A549 (cell line): Measurements from ENCODE around the gene RPGR. TPM values are rescaled to one million over a fixed set of nuclear protein-coding genes. Genes with fewer than 3 reads are reported as not detected.

ENCODE experiments used
- ATAC-seq, 2 experiments: fragments of 200-7000 bp in 1 of 2; fragments of >200 bp in 1 of 2; cut with Nextera tagmentation in 1 of 2; cut with Tn5 transposase in 1 of 2; 3 replicates each; pipeline versions ENCODE4 v1.8.0 to v1.9.1; 2018 to 2020; ENCODE audit warnings: mild to moderate bottlenecking in 1 of 2, moderate library complexity in 1 of 2
- CTCF ChIA-PET: fragments of 300-600 bp; sonication (Branson Sonifier 250); formaldehyde crosslinking; extraction: SDS; loops from one replicate; lab custom pipeline; 2021; ENCODE audit warnings: antibody characterized with exemption, inconsistent platforms; lab: Yijun Ruan, JAX
- POLR2A ChIA-PET: fragments of 350-600 bp; formaldehyde crosslinking; extraction: SDS; loops from one replicate; lab custom pipeline; 2021; ENCODE audit warnings: antibody characterized with exemption, inconsistent platforms; lab: Yijun Ruan, JAX
- DNase-seq, 2 experiments: peaks; one replicate each; pipeline versions ENCODE4 v3.0.0 to v3.0.0-alpha.2; 2011 to 2016; ENCODE audit warnings: low read depth in 1 of 2, low spot score in 1 of 2
- FAIRE-seq: peaks from 2 replicates; lab custom pipeline; 2011; peaks lifted over from hg19 to GRCh38; lab: Jason Lieb, UNC
- H3K27ac ChIP-seq, 2 experiments: fragments of >200 bp; sonication (Bioruptor Twin); formaldehyde crosslinking; 3 replicates each; pipeline ENCODE4 v1.5.1; 2016 to 2017
- H3K4me1 ChIP-seq: fragments of >200 bp; sonication (Bioruptor Twin); formaldehyde crosslinking; 3 replicates; pipeline ENCODE4 v1.6.1; 2016
- H3K4me2 ChIP-seq: fragments of >200 bp; sonication (Bioruptor Twin); formaldehyde crosslinking; 3 replicates; pipeline ENCODE4 v1.6.1; 2016
- H3K4me3 ChIP-seq: fragments of >200 bp; sonication (Bioruptor Twin); formaldehyde crosslinking; 3 replicates; pipeline ENCODE4 v1.5.1; 2016
- H3K9me3 ChIP-seq: fragments of >200 bp; sonication (Bioruptor Twin); formaldehyde crosslinking; 3 replicates; pipeline ENCODE4 v1.6.1; 2016
- CBX8 ChIP-seq: fragments of 200-600 bp; sonication (generic); IDR thresholded peaks from 2 replicates; pipeline ENCODE4 v1.6.1; 2016
- EP300 ChIP-seq, 2 experiments: fragments of >200 bp; sonication (Bioruptor Twin); formaldehyde crosslinking; IDR thresholded peaks; 2 replicates in 1 of 2; 3 replicates in 1 of 2; pipeline ENCODE4 v1.6.1; 2016 to 2017
- FOSL2 ChIP-seq, 2 experiments: fragments of 450-650 bp in 1 of 2; fragments of >200 bp in 1 of 2; sonication (Bioruptor Twin) in 1 of 2; formaldehyde crosslinking; IDR thresholded peaks; 2 replicates each; pipeline versions ENCODE4 v1.5.0 to v1.6.1; 2016 to 2020; ENCODE audit warnings: mild to moderate bottlenecking in 1 of 2, moderate library complexity in 1 of 2
- FOXS1 ChIP-seq: fragments of 250-450 bp; sonication (Bioruptor Pico); IDR thresholded peaks from 2 replicates; pipeline ENCODE4 v1.5.0; 2020; ENCODE audit warnings: mild to moderate bottlenecking, moderate library complexity
- GATA3 ChIP-seq: IDR thresholded peaks from 2 replicates; pipeline ENCODE4 v1.6.1; 2012; ENCODE audit warnings: borderline replicate concordance
- HDAC2 ChIP-seq: fragments of 200-600 bp; sonication (generic); IDR thresholded peaks from 2 replicates; pipeline ENCODE4 v1.6.1; 2016
- HOXB5 ChIP-seq: fragments of 250-450 bp; sonication (Bioruptor Pico); IDR thresholded peaks from 2 replicates; pipeline ENCODE4 v1.5.0; 2020; ENCODE audit warnings: mild to moderate bottlenecking, moderate library complexity
- MAX ChIP-seq: IDR thresholded peaks from 2 replicates; pipeline ENCODE4 v1.6.1; 2012
- MAZ ChIP-seq: fragments of 150-350 bp; IDR thresholded peaks from 2 replicates; pipeline ENCODE4 v1.6.1; 2014; ENCODE audit warnings: antibody characterized with exemption, low read depth, low read length, borderline replicate concordance
- PBX3 ChIP-seq: IDR thresholded peaks from 2 replicates; pipeline ENCODE4 v1.6.1; 2012
- RFX5 ChIP-seq: fragments of 450-650 bp; IDR thresholded peaks from 2 replicates; pipeline ENCODE4 v1.7.1; 2014; ENCODE audit warnings: antibody characterized with exemption, mild to moderate bottlenecking, moderate library complexity
- TFCP2L1 ChIP-seq: fragments of 250-450 bp; sonication (Bioruptor Pico); IDR thresholded peaks from 2 replicates; pipeline ENCODE4 v1.5.0; 2021; ENCODE audit warnings: mild to moderate bottlenecking
- ZC3H11A ChIP-seq: fragments of 450-650 bp; IDR thresholded peaks from 2 replicates; pipeline ENCODE4 v1.6.1; 2014; ENCODE audit warnings: antibody characterized with exemption, mild to moderate bottlenecking
- ZFP36 ChIP-seq: fragments of 450-650 bp; IDR thresholded peaks from 2 replicates; pipeline ENCODE4 v1.6.1; 2014; ENCODE audit warnings: borderline replicate concordance; ENCODE audit not compliant: partially characterized antibody
- ZSCAN20 ChIP-seq: fragments of 250-450 bp; sonication (Bioruptor Pico); IDR thresholded peaks from 2 replicates; pipeline ENCODE4 v1.8.0; 2022; ENCODE audit warnings: mild to moderate bottlenecking, moderate library complexity
- WGBS: methylation state at CpG from one replicate; pipeline ENCODE4 v1.1.6; 2017; ENCODE audit errors: missing lambda C conversion rate; 5-methylcytosine and 5-hydroxymethylcytosine counted together
- polyA plus RNA-seq, 4 experiments: library from polyadenylated mRNA; depleted of rRNA in 3 of 4; stranded (reverse); fragments of >200 nt; fragmentation: RNase III in 1 of 4; extraction: RNeasy Plus Mini Kit Qiagen cat#74134 plus additional on column Dnase treatment in 1 of 4; gene quantifications; 2 replicates in 3 of 4; 3 replicates in 1 of 4; pipeline ENCODE4 v1.2.3, GENCODE V29; 2011 to 2017
- TF ChIP-seq, protein P1 (sequence below): fragments of >200 bp; sonication (Bioruptor Twin); formaldehyde crosslinking; IDR thresholded peaks from 3 replicates; pipeline ENCODE4 v1.6.1; 2016
- TF ChIP-seq, protein P2 (sequence below): fragments of 150-350 bp; IDR thresholded peaks from 2 replicates; pipeline ENCODE4 v1.6.1; 2014; ENCODE audit warnings: low read depth, mild to moderate bottlenecking, low read length
- TF ChIP-seq, protein P3 (sequence below): fragments of 200-600 bp; sonication (generic); IDR thresholded peaks from 2 replicates; pipeline ENCODE4 v1.6.1; 2016; ENCODE audit warnings: antibody characterized with exemption, mild to moderate bottlenecking, moderate library complexity
- TF ChIP-seq, protein P4 (sequence below): IDR thresholded peaks from 2 replicates; pipeline ENCODE4 v1.6.1; 2012; ENCODE audit warnings: low read depth, borderline replicate concordance

RPGR gene
- polyA plus RNA-seq, 2 of the 4 experiments (the other 2 are of a cell fraction): 8.1 to 10.5 TPM

- TF ChIP-seq, protein P1, sequence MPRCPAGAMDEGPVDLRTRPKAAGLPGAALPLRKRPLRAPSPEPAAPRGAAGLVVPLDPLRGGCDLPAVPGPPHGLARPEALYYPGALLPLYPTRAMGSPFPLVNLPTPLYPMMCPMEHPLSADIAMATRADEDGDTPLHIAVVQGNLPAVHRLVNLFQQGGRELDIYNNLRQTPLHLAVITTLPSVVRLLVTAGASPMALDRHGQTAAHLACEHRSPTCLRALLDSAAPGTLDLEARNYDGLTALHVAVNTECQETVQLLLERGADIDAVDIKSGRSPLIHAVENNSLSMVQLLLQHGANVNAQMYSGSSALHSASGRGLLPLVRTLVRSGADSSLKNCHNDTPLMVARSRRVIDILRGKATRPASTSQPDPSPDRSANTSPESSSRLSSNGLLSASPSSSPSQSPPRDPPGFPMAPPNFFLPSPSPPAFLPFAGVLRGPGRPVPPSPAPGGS: no peak
- TF ChIP-seq HOXB5 (CRISPR knock-in tag): no peak
- TF ChIP-seq, all 56 proteins: peak for 3
These were observed 67.1 kb downstream of the RPGR start (continued) for GRCh38 chrX:38260231-38260630.

DNA sequence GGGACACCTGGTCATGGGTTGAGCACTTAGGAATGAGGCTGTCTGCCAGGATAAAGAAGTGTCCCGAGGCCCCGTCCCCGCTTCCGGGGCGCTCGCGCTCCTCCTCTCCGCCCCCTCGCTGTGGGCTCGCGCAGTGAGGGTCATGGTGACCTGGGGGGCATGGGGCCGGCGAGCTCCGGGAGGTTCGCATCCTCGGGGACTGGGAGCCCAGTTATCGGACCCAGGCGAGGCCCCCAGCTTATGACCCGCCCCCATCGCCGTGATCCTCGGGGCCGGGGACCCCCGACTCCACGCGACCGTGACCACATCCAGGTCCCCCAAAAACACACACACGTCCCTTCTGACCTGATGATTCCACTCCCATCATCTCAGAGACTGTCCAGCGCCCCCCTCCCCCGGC lies 71.3 kb downstream of the RPGR start:
- FAIRE-seq: no peak
- CTCF ChIA-PET: no interaction called here

More for the DNA sequence above, 71.3 kb downstream of the RPGR start:
- Histone ChIP-seq H3K27ac (no peak overlapping the region), H3K4me2 (no peak overlapping the region), H3K4me3 (no peak overlapping the region), H3K4me1 (no peaks in the 10 kb centered on the region), H3K9me3 (no peaks in the 10 kb centered on the region)
- ATAC-seq: no peak
- TF ChIP-seq, protein P2, sequence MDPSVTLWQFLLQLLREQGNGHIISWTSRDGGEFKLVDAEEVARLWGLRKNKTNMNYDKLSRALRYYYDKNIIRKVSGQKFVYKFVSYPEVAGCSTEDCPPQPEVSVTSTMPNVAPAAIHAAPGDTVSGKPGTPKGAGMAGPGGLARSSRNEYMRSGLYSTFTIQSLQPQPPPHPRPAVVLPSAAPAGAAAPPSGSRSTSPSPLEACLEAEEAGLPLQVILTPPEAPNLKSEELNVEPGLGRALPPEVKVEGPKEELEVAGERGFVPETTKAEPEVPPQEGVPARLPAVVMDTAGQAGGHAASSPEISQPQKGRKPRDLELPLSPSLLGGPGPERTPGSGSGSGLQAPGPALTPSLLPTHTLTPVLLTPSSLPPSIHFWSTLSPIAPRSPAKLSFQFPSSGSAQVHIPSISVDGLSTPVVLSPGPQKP: no peak
- no peak for TF ChIP-seq CBX8
- no peak for TF ChIP-seq ZSCAN20
- no peak for TF ChIP-seq FOXS1
- TF ChIP-seq ZC3H11A: no peak
- no peak for TF ChIP-seq ZFP36
- no peak for TF ChIP-seq RFX5
- no peak for TF ChIP-seq PBX3
- no peak for TF ChIP-seq MAX
- no peak for TF ChIP-seq HDAC2
- TF ChIP-seq, protein P3, sequence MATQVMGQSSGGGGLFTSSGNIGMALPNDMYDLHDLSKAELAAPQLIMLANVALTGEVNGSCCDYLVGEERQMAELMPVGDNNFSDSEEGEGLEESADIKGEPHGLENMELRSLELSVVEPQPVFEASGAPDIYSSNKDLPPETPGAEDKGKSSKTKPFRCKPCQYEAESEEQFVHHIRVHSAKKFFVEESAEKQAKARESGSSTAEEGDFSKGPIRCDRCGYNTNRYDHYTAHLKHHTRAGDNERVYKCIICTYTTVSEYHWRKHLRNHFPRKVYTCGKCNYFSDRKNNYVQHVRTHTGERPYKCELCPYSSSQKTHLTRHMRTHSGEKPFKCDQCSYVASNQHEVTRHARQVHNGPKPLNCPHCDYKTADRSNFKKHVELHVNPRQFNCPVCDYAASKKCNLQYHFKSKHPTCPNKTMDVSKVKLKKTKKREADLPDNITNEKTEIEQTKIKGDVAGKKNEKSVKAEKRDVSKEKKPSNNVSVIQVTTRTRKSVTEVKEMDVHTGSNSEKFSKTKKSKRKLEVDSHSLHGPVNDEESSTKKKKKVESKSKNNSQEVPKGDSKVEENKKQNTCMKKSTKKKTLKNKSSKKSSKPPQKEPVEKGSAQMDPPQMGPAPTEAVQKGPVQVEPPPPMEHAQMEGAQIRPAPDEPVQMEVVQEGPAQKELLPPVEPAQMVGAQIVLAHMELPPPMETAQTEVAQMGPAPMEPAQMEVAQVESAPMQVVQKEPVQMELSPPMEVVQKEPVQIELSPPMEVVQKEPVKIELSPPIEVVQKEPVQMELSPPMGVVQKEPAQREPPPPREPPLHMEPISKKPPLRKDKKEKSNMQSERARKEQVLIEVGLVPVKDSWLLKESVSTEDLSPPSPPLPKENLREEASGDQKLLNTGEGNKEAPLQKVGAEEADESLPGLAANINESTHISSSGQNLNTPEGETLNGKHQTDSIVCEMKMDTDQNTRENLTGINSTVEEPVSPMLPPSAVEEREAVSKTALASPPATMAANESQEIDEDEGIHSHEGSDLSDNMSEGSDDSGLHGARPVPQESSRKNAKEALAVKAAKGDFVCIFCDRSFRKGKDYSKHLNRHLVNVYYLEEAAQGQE: no peak
- TF ChIP-seq GATA3: no peak
- no peak for TF ChIP-seq FOSL2 (IDR thresholded peaks at IDR 0.05)
- no peak for TF ChIP-seq FOSL2 (CRISPR knock-in tag; IDR thresholded peaks at IDR 0.05)
- TF ChIP-seq TFCP2L1 (CRISPR knock-in tag): no peak
- no peak for TF ChIP-seq MAZ
- TF ChIP-seq EP300 (IDR thresholded peaks at IDR 0.05): no peak
- TF ChIP-seq, protein P4, sequence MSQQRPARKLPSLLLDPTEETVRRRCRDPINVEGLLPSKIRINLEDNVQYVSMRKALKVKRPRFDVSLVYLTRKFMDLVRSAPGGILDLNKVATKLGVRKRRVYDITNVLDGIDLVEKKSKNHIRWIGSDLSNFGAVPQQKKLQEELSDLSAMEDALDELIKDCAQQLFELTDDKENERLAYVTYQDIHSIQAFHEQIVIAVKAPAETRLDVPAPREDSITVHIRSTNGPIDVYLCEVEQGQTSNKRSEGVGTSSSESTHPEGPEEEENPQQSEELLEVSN: no peak
- WGBS: 82% methylated on average over 10 of the region's 30 CpGs
- POLR2A ChIA-PET: no interaction called here
- no peak for DNase-seq
